Brain microvascular endothelial cell (primary cell): ENCODE data around the gene TMTC1.

ENCODE experiments used
- DNase-seq: peaks from one replicate; pipeline ENCODE4 v3.0.0-alpha.2; 2020
- H3K27ac ChIP-seq: fragments of 250-450 bp; sonication (Bioruptor Pico); 2 replicates; pipeline ENCODE4 v1.5.1; 2020; ENCODE audit warnings: mild to moderate bottlenecking, moderate library complexity
- H3K27me3 ChIP-seq: fragments of 250-450 bp; sonication (Bioruptor Pico); replicated peaks from 2 replicates; pipeline ENCODE4 v1.5.1; 2020; ENCODE audit warnings: mild to moderate bottlenecking
- H3K36me3 ChIP-seq: fragments of 250-450 bp; sonication (Bioruptor Pico); replicated peaks from 2 replicates; pipeline ENCODE4 v1.5.1; 2020; ENCODE audit warnings: mild to moderate bottlenecking
- H3K4me3 ChIP-seq: 2 replicates; pipeline ENCODE4 v1.5.1; 2011; ENCODE audit warnings: low read depth, mild to moderate bottlenecking, control low read depth, low read length, moderate library complexity
- in situ Hi-C: cut with HindIII; loops from 2 replicates; pipeline ENCODE4 v1.10.0; 2017; ENCODE audit warnings: low sequenced_read_pairs, low pct_ligation_motif_present
- TF ChIP-seq, protein P1 (sequence below): IDR thresholded peaks from 2 replicates; pipeline ENCODE4 v1.5.1; 2011; ENCODE audit warnings: low read depth, mild to moderate bottlenecking, moderate library complexity, low read length, control low read depth, inconsistent platforms; ENCODE audit errors: missing control alignments

Gene TMTC1

GRCh38 chr12:29731591-29731990 lies 52.2 kb downstream of the TMTC1 start:
- in situ Hi-C loops, result no loop called here
- DNase-seq, result no peak
- no peaks in the 10 kb centered on the region for H3K36me3 ChIP-seq

DNA sequence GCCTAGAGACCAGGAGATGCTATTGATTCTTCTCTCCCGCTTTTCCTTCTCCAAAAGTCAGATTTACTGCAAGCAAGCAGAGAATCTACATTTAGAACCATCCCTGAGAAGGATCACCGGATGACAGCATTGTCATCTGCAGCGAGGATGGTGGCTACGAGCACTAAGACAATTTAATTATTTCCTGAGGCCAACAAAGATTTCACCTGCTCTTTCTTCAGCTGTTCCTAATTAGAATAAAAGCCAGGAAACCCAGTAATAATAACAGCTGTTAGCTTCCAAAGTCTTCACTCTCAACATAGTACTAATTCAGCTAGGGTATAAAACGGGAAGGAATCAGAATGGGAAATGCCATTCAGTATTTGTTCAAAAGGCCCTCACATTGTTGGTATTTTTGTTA lies 53.3 kb downstream of the TMTC1 start:
- Histone ChIP-seq H3K4me3 (no peak overlapping the region), H3K36me3 (no peaks in the 10 kb centered on the region), H3K27me3 (no peaks in the 10 kb centered on the region), H3K27ac (no peak overlapping the region)
- in situ Hi-C loops, result no loop called here
- TF ChIP-seq, protein P1, sequence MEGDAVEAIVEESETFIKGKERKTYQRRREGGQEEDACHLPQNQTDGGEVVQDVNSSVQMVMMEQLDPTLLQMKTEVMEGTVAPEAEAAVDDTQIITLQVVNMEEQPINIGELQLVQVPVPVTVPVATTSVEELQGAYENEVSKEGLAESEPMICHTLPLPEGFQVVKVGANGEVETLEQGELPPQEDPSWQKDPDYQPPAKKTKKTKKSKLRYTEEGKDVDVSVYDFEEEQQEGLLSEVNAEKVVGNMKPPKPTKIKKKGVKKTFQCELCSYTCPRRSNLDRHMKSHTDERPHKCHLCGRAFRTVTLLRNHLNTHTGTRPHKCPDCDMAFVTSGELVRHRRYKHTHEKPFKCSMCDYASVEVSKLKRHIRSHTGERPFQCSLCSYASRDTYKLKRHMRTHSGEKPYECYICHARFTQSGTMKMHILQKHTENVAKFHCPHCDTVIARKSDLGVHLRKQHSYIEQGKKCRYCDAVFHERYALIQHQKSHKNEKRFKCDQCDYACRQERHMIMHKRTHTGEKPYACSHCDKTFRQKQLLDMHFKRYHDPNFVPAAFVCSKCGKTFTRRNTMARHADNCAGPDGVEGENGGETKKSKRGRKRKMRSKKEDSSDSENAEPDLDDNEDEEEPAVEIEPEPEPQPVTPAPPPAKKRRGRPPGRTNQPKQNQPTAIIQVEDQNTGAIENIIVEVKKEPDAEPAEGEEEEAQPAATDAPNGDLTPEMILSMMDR, result no peak
- no peak for DNase-seq

More at GRCh38 chr12:29731591-29731990, 52.2 kb downstream of the TMTC1 start:
- no peaks in the 10 kb centered on the region for H3K27me3 ChIP-seq
- H3K4me3 ChIP-seq, result no peak overlapping the region
- TF ChIP-seq, protein P1, result no peak
- no peak overlapping the region for H3K27ac ChIP-seq

DNA sequence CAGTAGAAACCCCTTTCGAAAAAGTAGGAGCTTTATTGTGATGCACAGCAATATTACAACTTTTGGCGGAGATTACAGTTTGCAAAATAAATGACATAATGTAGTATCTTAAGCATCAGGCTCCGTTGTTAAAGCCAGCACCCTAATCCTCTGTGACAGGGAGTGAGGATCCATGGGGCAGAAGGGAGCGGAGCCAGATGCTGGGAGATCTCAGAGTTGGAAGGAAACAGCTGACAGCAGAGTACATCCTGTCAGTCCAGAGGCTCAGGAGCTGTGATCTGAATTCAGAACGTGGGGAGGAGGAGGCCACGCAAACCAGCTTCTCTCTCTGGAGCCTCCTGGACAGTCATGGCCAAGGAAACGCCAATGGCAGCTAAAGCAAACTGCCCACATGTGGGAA lies 55.7 kb downstream of the TMTC1 start:
- no peaks in the 10 kb centered on the region for H3K36me3 ChIP-seq
- TF ChIP-seq, protein P1, result no peak
- in situ Hi-C loops, result no loop called here
- H3K27me3 ChIP-seq, result no peaks in the 10 kb centered on the region
- DNase-seq, result no peak
- no peak overlapping the region for H3K4me3 ChIP-seq
- no peak overlapping the region for H3K27ac ChIP-seq

DNA sequence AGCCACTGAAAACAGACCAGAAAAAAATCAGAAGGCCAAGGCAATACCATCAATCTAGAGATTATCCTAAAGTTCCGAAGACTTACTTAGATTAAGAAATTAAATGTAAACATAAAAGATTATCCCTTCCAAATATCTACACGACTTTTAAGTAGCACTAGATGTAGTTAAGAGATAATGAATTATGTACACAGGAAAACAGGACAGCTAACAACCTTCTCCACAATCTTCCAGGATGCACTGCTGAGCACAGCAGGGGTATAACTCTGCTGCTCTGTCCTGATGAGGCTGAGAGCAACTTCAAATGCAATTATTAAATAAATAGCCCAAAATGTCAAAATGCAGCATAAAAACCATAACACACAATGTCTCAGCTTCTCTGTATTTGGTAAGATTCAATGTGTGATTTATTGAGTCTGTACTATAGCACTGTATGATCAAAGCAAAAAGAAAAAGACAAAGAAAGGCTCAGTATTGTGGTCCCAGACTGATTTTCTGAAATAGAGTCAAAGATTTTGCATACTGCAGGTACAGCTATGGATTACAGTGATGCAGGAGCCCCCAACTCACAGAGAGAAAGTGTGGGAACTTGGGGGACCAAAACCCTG lies 56.9 kb downstream of the TMTC1 start:
- in situ Hi-C loops, result no loop called here
- TF ChIP-seq, protein P1, result no peak
- Histone ChIP-seq H3K27ac (peak overlapping the region; percentile 89), H3K27me3 (no peaks in the 10 kb centered on the region), H3K36me3 (no peaks in the 10 kb centered on the region), H3K4me3 (no peak overlapping the region)
- DNase-seq, result no peak

DNA sequence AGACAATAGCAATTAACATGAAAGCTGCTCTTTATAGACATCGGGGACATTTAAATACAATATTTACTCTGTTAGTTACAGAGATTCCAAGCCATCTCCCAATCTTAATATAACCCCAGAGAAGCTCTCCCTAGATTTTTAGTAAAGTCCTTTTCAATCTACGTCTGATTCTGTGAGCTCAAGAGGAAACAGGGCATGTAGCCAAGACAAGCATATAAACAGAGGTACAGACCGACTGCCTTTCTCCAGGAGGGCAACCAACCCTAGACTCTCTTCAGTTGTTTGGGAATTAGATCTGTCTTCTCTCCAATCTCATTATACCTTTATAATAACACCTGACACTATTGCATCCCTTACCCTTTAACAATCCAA lies 57.4 kb downstream of the TMTC1 start:
- Histone ChIP-seq H3K4me3 (no peak overlapping the region), H3K27me3 (no peaks in the 10 kb centered on the region), H3K36me3 (no peaks in the 10 kb centered on the region), H3K27ac (peak overlapping the region; percentile 89)
- TF ChIP-seq, protein P1, result no peak
- in situ Hi-C loops, result no loop called here
- DNase-seq, result peak; percentile 48
